Thoracic aorta (tissue), 2 donors: Measurements from ENCODE around the gene FNTB. TPM values are rescaled to one million over a fixed set of nuclear protein-coding genes. Genes with fewer than 3 reads are reported as not detected.

Experiments
- ATAC-seq: fragments of 150-250 bp; one replicate; pipeline ENCODE4 v1.8.0; 2017; ENCODE audit warnings: low read depth; ENCODE audit not compliant: insufficient number of reproducible peaks, low FRiP score
- DNase-seq: peaks from one replicate; pipeline ENCODE4 v3.0.0-alpha.2; 2020; ENCODE audit warnings: low spot score
- H3K27ac ChIP-seq, 2 donors: fragments of 200-600 bp; sonication (generic); 1 replicate in 1 of 2; 2 replicates in 1 of 2; pipeline ENCODE4 v1.5.1; 2016; ENCODE audit warnings: mild to moderate bottlenecking in 2 of 2, moderate library complexity in 2 of 2
- H3K27me3 ChIP-seq: fragments of 200-600 bp; sonication (generic); replicated peaks from 2 replicates; pipeline ENCODE4 v1.6.0; 2016; ENCODE audit warnings: mild to moderate bottlenecking; ENCODE audit not compliant: insufficient read depth
- H3K36me3 ChIP-seq: fragments of 200-600 bp; sonication (generic); one replicate; pipeline ENCODE4 v1.5.1; 2016
- H3K4me1 ChIP-seq, 2 donors: fragments of 200-600 bp; sonication (generic); 1 replicate in 1 of 2; 2 replicates in 1 of 2; pipeline versions ENCODE4 v1.5.1 to v1.6.0; 2016; ENCODE audit warnings: low read depth in 2 of 2, mild to moderate bottlenecking in 1 of 2; ENCODE audit not compliant: control insufficient read depth in 1 of 2
- H3K4me3 ChIP-seq: fragments of 200-600 bp; sonication (generic); 2 replicates; pipeline ENCODE4 v1.5.1; 2016; ENCODE audit warnings: mild to moderate bottlenecking
- H3K9me3 ChIP-seq: fragments of 200-600 bp; sonication (generic); 2 replicates; pipeline ENCODE4 v1.5.1; 2016
- CTCF ChIP-seq: fragments of 200-600 bp; sonication (generic); IDR thresholded peaks from one replicate; pipeline ENCODE4 v1.5.1; 2019; ENCODE audit warnings: antibody characterized with exemption
- total RNA-seq, 2 donors: library from RNA; depleted of rRNA; stranded (reverse); fragments of >200 nt; gene quantifications; one replicate each; pipeline versions ENCODE4 v1.1.0 to v1.2.3, GENCODE V29; 2016

Gene FNTB
- total RNA-seq, 2 donors from 2014 or later: 6.8 to 18.3 TPM

DNA sequence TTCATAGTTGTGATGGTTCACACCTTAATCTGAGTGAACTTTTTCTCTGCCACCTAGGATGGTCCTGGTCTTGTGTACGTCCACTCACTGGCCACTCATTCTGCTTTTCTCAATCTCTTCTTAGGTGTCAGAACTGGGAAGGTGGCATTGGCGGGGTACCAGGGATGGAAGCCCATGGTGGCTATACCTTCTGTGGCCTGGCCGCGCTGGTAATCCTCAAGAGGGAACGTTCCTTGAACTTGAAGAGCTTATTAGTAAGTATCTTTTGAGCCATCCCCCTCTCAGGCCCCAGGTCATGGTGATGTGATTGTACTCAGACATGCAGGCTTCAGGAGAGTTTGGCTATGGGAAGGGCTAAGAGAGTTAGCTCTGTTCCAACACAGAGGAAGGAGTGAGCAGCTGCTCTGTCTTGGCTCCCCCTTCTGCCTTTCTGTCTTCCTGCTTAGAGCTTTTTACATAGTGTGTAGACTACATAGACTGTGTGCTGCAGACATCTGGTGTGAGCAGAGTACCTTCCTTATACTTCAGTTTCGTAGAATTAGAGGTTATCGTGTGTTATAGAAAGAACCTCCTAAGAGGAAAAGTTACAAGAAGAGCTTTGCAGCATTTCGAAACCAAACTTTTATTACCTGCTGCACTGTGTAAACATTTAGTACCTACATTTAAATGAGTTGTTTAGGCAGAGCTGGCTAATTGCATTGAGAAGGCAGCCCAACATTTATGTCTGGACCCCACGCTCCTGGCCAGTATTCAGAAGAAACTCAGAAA lies 54.2 kb downstream of the FNTB start:
- DNase-seq (no peak), ATAC-seq (no peak)
- Histone ChIP-seq H3K27ac (no peak overlapping the region), H3K9me3 (no peaks in the 10 kb centered on the region), H3K27me3 (no peaks in the 10 kb centered on the region), H3K4me3 (no peak overlapping the region), H3K4me1 (no peaks in the 10 kb centered on the region), H3K36me3 (peaks cover 27% of the 10 kb centered on the region)
- TF ChIP-seq CTCF: no peak

- DNase-seq (no peak), ATAC-seq (no peak)
- H3K27ac ChIP-seq: no peak overlapping the region
- no peaks in the 10 kb centered on the region for H3K4me1 ChIP-seq
- peaks cover 27% of the 10 kb centered on the region for H3K36me3 ChIP-seq
- TF ChIP-seq CTCF: no peak
- H3K9me3 ChIP-seq: no peaks in the 10 kb centered on the region
- no peaks in the 10 kb centered on the region for H3K27me3 ChIP-seq
- no peak overlapping the region for H3K4me3 ChIP-seq
Observed at GRCh38 chr14:65041434-65041915, 54.8 kb downstream of the FNTB start.

DNA sequence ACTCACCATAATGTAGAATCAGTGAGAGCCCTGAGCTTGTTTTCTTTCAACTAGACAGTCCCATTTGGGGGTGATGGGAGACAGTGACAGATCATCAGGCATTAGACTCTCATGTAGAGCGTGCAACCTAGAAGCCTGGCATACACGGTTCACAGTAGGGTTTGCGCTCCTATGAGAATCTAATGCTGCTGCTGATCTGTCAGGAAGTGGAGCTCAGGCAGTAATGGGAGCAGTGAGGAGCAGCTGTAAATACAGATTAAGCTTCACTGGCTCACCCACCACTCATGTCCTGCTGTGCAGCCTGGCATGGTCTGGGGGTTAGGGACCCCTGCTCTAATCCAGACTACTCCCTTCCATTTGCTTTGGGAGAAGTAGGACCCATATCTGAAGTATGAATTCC lies 55.6 kb downstream of the FNTB start:
- ATAC-seq (no peak), DNase-seq (no peak)
- Histone ChIP-seq H3K4me1 (no peaks in the 10 kb centered on the region), H3K4me3 (no peak overlapping the region), H3K27ac (no peak overlapping the region), H3K27me3 (no peaks in the 10 kb centered on the region), H3K9me3 (no peaks in the 10 kb centered on the region), H3K36me3 (peaks cover 30% of the 10 kb centered on the region)
- no peak for TF ChIP-seq CTCF

- TF ChIP-seq CTCF: no peak
- DNase-seq (no peak), ATAC-seq (no peak)
- Histone ChIP-seq H3K36me3 (peaks cover 30% of the 10 kb centered on the region), H3K4me1 (peaks cover 0 to 3% of the 10 kb centered on the region in 2 donors), H3K27ac (no peak overlapping the region), H3K9me3 (no peaks in the 10 kb centered on the region), H3K4me3 (no peak overlapping the region), H3K27me3 (no peaks in the 10 kb centered on the region)
Observed at GRCh38 chr14:65042731-65043372, 56.2 kb downstream of the FNTB start.

DNA sequence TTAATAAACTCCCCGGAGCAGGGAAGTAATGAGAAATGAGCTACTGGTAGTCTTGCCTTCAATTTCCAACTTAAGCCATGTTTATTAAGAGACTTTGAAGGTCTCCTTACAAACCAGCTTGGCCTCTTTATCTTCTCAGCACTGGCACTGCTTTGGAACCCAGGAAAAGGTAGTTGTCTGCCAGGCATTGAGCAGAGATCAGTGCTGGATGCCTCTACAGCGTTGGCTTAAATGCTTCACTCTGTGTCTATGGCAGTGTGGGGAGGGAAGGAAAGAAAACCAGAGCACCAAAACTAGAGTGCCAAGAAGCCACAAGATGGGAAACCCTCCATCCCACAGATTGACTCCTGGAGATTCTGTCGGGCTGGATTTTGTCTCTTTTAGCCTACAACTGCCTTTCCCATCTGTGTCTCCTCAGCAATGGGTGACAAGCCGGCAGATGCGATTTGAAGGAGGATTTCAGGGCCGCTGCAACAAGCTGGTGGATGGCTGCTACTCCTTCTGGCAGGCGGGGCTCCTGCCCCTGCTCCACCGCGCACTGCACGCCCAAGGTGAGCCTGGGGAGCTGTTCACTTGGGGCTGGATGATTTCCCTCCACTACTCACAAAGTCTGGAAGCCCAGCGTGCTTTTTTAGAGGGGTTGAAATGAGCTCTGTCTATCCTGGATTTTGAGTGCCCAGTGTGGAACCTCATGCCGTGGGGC lies 57.3 kb downstream of the FNTB start:
- H3K27ac ChIP-seq: no peak overlapping the region
- no peak for DNase-seq
- no peak for TF ChIP-seq CTCF
- H3K9me3 ChIP-seq: no peaks in the 10 kb centered on the region
- no peak for ATAC-seq
- peaks cover 0 to 8% of the 10 kb centered on the region in 2 donors for H3K4me1 ChIP-seq
- no peaks in the 10 kb centered on the region for H3K27me3 ChIP-seq
- H3K36me3 ChIP-seq: peaks cover 30% of the 10 kb centered on the region
- no peak overlapping the region for H3K4me3 ChIP-seq
